EH (cell line): ENCODE data around the gene DLG2.
"Not testable (repeated sequence)": the region's sequence is repeated elsewhere in the genome, so short reads cannot be mapped to it uniquely, and the experiment has no call there.

Experiments used
- DNase-seq: peaks from one replicate; pipeline ENCODE4 v3.0.0-alpha.2; 2015; ENCODE audit warnings: low read depth

DLG2 gene

GRCh38 chr11:84993386-84993785, 633.8 kb downstream of the DLG2 start:
- DNase-seq, result no peak

DNA sequence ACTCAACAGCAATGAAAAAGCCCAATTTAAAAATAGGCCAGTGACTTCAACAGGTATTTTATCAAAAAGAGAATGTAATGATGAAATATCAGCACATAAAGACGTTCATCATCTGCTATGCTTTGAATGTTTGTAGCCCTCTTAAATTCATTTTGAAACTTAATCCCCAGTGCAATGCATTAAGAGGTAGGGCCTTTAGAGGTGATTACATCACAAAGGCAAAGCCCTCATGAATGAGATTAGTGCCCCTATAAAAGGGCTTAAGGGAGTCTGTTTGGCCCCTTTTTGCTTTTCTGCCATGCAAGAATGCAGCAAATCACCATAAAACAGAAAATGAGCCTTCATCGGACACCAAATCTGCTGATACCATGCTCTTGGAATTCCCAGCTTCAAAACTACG, 637.0 kb downstream of the DLG2 start:
- no peak for DNase-seq

- not testable (repeated sequence) for DNase-seq
Measured at GRCh38 chr11:84987686-84988187, 639.4 kb downstream of the DLG2 start.

- no peak for DNase-seq
Measured at GRCh38 chr11:84981301-84981700, 645.8 kb downstream of the DLG2 start.

DNA sequence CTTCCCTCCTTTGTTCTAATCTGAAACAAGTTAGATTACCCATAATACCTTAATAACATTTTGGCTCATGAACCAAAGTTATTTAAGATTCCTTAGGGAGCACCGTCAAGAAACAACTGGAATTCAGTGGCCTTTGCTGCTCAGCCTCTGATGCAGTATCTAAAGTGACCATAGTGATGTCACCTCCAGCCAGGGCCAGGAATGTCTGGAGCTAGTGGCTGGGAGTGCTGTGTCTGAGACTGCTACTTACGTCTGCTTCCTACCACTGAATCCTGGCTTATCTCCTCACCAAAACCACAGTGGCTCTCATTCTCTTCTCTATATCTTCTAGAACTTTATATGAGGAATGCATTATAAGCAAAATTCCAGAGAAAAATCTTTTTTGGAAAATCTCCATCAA, 658.0 kb downstream of the DLG2 start:
- no peak for DNase-seq

GRCh38 chr11:84965484-84965883, 661.7 kb downstream of the DLG2 start:
- no peak for DNase-seq

DNA sequence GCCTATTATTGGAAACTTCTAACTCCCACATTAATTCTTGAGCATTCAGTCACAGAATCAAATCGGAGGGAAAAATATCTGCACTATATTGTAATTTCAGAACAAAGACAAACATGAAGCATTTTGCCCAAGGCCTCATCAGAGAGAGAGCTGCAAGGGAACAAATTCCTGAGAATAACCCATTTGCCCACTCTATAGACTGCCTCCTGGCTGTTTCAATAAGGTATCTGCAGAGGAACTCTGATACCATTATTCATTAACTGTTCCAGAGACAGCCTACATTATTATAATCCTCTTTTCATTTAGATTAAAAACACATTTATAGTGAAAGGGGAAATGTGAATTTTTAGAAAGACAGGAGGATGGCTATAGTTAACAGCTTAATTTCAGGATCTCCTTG, 663.9 kb downstream of the DLG2 start:
- DNase-seq, result no peak

GRCh38 chr11:84962018-84962417, 665.1 kb downstream of the DLG2 start:
- DNase-seq, result no peak

GRCh38 chr11:84958295-84958694, 668.8 kb downstream of the DLG2 start:
- DNase-seq, result no peak

DNA sequence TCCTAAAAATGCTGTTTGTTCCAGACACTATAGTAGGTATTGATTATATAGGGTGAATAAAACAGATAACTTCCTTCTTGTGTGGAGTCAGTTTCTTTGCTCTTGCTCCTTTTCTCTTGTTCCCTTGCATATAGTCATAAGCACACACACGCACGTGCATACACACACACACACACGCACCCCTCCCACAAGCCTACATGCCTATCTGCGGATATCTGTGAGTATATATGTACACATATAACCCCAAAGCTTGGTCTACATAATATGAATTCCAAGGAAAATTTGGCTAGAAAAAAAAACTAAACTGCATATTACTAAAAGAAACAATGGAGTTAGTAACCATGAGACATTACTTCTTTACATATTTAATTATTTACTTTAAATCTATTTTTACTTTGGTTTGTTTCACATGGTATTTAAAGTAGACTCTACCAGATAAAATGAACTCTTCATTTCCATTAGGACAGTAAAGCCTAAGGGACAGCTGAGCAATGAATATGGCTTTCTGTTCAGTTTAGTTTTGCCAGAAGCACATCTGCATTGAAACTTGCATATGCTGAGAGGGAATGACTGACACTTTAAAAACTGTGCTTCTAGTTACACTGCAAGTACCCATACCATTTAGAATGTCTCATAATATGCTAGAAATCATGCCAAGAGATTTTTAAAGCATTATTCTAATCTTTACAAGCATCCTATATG, 676.4 kb downstream of the DLG2 start:
- DNase-seq, result no peak

DNA sequence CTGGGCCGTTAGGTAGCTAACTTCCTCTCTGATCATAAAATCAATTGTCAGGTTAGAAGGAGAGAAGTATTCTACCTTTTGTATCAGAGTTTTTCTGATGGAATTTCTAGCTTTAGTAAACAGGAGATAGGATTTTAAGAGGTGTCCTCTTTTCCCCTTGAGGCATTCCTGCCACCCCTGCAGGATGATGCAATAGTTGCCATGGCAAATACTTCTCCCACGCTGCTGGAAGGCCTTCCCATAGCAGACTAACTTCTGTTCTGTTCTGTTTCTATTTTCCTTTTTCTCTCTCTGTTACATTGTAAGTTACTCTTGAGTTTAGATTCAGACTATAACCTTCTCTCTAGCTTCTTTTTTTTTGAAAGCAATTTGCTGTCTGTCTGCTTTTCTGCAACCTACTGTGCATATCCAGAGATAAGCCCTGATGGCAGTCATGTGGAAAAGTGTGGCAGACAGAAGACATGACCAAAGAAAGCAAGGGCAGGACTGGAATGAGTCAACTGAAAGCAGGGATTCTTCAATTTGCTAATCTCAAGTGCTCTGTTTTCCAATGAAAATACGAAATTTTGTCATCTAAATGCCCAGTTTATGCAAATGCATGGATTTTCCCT, 679.1 kb downstream of the DLG2 start:
- DNase-seq, result peak; percentile 9

DNA sequence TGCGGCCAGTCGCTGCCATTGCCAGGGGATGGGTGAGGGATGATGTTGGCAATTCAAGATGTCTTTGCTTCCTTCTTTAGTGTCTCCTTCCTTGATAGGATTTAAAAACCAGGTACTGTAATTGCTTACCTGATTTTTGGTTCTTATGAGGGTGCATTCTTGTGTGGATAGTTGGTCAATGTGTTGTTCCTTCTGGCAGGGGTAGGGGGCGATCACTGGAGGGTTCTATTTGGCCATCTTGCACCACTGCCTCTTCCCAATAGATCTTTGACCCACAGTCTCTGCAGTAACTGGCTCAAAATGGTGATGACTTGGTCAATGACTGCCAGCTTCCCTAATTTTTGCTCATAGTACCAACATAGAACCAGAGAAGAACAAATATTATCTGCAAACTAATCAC, 680.1 kb downstream of the DLG2 start:
- DNase-seq, result no peak

- no peak for DNase-seq
Measured at GRCh38 chr11:84930863-84931262, 696.3 kb downstream of the DLG2 start.

DNA sequence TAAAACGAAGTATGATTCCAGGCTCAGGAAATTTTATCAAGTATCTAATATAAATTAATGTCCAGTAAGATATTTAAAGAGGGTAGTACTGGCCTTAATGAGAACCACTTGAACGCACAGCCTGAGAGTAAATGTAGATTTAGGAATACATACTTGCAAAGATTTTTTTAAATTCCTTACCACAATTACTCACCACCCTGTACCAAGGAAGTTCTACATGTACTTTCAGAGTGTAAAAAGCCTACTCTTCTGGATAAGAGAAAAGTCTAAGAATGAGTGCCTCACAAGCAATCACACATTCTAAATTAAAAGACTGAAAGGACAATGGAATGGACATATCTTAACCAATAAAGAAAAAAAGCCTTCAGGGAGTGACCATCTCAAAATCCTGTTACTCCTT, 697.4 kb downstream of the DLG2 start:
- no peak for DNase-seq

- DNase-seq, result no peak
Measured at GRCh38 chr11:84924154-84924692, 702.9 kb downstream of the DLG2 start.

GRCh38 chr11:84923489-84923888, 703.7 kb downstream of the DLG2 start:
- DNase-seq, result no peak

GRCh38 chr11:84922836-84923235, 704.3 kb downstream of the DLG2 start:
- no peak for DNase-seq

DNA sequence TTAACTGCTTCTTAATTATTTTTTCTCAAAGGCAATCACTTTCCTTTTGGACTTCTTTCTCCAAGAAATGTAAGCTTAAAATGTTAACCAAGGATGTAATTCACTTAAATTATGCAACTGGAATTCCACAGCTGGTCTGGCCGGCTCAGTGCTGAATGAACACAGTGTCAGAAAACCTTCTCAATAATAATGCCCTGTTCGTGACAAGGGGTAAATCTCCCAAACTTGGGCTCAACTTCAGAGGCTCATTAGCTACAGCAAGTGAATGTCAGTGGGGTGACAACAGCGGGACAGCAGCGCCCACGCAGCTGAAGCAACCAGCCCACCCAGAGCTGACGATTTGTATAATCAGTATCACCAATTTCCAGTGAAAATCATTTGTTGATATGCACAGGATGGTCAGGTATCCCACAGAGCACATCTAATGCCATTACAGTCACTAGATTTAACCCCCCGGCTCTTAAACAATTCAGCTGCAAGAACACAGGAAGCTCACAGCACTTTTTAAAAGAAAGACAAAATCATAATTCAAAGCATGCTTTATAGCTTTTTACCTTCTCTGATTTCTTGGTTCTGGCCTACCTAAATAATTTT, 704.8 kb downstream of the DLG2 start:
- no peak for DNase-seq

DNA sequence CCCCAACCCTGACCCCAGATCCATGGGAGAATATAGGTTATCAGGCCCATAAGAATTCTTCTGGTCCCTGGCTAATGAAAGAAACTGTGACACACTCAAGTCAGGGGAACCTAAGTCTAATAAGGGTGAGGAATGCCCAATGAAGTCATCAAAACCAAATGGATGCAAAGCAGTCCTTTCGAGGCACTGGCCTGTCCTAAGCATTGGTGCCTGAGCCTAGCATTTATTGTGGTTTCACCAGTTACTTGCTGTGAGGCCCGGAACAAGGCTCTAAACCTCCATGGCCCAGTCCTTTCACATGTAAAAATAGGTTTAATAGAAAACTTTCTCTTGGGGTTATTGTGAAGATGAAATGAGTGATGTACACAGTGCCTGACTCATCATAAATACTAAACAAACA, 712.6 kb downstream of the DLG2 start:
- DNase-seq, result no peak

DNA sequence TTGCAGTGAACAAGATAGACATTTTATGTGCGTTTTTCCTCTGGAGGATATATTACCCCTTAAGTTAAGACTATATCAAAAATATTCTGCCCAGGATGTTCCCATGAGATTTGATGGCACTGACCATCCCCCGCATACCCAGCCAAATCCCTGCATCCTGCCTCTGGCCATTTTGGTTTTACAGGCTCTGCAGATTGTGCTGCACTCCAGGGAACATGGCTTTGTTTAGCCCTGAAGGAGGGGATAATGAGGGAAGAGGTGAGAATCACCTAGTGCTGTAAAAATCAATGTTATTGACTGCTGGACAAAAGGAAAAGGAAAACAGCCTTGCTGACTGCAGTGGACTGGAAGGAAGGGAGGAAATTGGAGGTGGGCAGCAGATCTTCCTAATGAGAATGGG, 717.4 kb downstream of the DLG2 start:
- DNase-seq, result no peak

GRCh38 chr11:84906995-84907394, 720.1 kb downstream of the DLG2 start:
- DNase-seq, result no peak

GRCh38 chr11:84905411-84905810, 721.7 kb downstream of the DLG2 start:
- peak; percentile 1 for DNase-seq

GRCh38 chr11:84902445-84902844, 724.7 kb downstream of the DLG2 start:
- no peak for DNase-seq
